Gastrocnemius medialis (tissue), 4 donors: ENCODE results near the gene NEO1.

Experiments
- CTCF ChIP-seq, 5 experiments: fragments of 450-650 bp in 3 of 5; fragments of 200-600 bp in 2 of 5; sonication (generic) in 2 of 5; IDR thresholded peaks in 4 of 5; conservative IDR thresholded peaks in 1 of 5; 1 replicate in 4 of 5; 2 replicates in 1 of 5; pipeline ENCODE4 v1.5.1; 2016 to 2019; ENCODE audit warnings: antibody characterized with exemption in 5 of 5, mild to moderate bottlenecking in 3 of 5, moderate library complexity in 3 of 5
- POLR2A ChIP-seq, 2 donors: fragments of 450-650 bp; IDR thresholded peaks; one replicate each; pipeline ENCODE4 v1.6.1; 2017; ENCODE audit warnings: antibody characterized with exemption in 2 of 2, mild to moderate bottlenecking in 2 of 2, moderate library complexity in 2 of 2

- TF ChIP-seq CTCF (IDR thresholded peaks at IDR 0.05 in 4 of 5, conservative IDR thresholded peaks at IDR 0.05 in 1 of 5) (peak; percentile 64 to 89 (median 65)), POLR2A (IDR thresholded peaks at IDR 0.05) (no peak)
These were observed 188.7 kb downstream of the NEO1 start for GRCh38 chr15:73240866-73241499.
